ENCODE results near the gene HILPDA.
"Not testable (repeated sequence)": the region's sequence is repeated elsewhere in the genome, so short reads cannot be mapped to it uniquely, and the experiment has no call there.

Gene HILPDA

DNA sequence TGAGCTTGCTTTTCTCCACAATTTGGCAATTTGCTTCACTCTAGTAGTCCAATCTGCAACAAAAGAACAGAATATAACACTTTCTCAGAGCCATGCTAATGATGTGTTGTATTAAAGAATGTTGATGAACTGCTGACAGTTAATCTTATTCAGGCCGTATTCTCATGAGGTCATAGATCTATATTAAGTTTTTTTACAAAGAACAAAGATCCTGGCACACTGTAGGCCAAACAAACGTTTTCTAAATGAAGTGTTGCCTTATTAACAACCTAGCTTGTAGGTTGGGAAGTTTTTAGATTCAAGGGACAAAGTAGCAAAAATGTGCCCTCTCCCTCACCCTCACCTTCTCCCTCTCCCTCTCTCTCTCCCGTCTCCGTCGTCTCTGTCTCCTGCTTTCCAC, 6.8 kb downstream of the HILPDA start:
- Histone ChIP-seq H2BK120ac (ENCODE audit: low read depth, low read length) (no peak overlapping the region), H3K18ac (ENCODE audit: low read depth in 1 of 2, low read length in 2 of 2) (no peak overlapping the region), H3K27ac (ENCODE audit: low read length, poor library complexity, severe bottlenecking) (no peak overlapping the region), H4K91ac (ENCODE audit: low read length) (no peak overlapping the region), H2BK5ac (ENCODE audit: low read depth, low read length, poor library complexity, severe bottlenecking) (no peak overlapping the region), H4K8ac (ENCODE audit: low read length) (no peak overlapping the region), H3K36me3 (ENCODE audit: control insufficient read depth in 1 of 2, insufficient read depth in 2 of 2, low read depth in 1 of 2, low read length in 2 of 2) (peaks cover 4 to 8% of the 10 kb centered on the region in 2 experiments), H3K4ac (ENCODE audit: low read depth in 1 of 2, low read length in 2 of 2) (no peak overlapping the region), H3K27me3 (ENCODE audit: control insufficient read depth in 1 of 2, insufficient read depth in 1 of 2, low read length in 2 of 2) (no peaks in the 10 kb centered on the region), H3K9me3 (ENCODE audit: control insufficient read depth, low read length) (no peaks in the 10 kb centered on the region), H2BK12ac (ENCODE audit: low read length in 2 of 2) (no peak overlapping the region), H3K4me2 (ENCODE audit: low read length, poor library complexity, severe bottlenecking) (no peak overlapping the region), H3K23ac (ENCODE audit: low read length in 2 of 2) (no peak overlapping the region), H3K79me1 (replicated peaks; ENCODE audit: low read length, poor library complexity, severe bottlenecking) (peaks cover 11% of the 10 kb centered on the region), H3K9ac (ENCODE audit: low read length) (no peak overlapping the region), H2AFZ (ENCODE audit: low read depth, low read length) (no peak overlapping the region), H3K14ac (ENCODE audit: low read length in 2 of 2) (no peak overlapping the region), H3K4me3 (ENCODE audit: insufficient read depth in 1 of 2, low read depth in 1 of 2, low read length in 2 of 2) (no peak overlapping the region), H2BK15ac (ENCODE audit: low read depth, poor library complexity, severe bottlenecking) (no peak overlapping the region), H3K4me1 (ENCODE audit: control insufficient read depth, insufficient read depth, low read depth, low read length) (no peaks in the 10 kb centered on the region), H2AK5ac (ENCODE audit: low read length, severe bottlenecking) (no peak overlapping the region)
- DNase-seq, result no peak
- WGBS, result 83% methylated on average over 3 of the region's 5 CpGs

DNA sequence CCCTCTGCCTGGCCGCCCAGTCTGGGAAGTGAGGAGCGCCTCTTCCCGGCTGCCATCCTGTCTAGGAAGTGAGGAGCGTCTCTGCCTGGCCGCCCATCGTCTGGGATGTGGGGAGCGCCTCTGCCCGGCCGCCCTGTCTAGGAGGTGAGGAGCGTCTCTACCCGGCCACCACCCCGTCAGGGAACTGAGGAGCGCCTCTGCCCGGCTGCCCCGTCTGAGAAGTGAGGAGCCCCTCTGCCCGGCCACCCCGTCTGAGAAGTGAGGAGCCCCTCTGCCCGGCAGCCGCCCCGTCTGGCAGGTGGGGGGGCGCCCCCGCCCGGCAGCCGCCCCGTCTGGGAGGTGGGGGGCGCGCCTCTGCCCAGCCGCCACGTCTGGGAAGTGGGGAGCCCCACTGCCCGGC, 7.7 kb downstream of the HILPDA start:
- H3K14ac ChIP-seq (ENCODE audit: low read length in 2 of 2); H2AFZ ChIP-seq (ENCODE audit: low read depth, low read length); H4K8ac ChIP-seq (ENCODE audit: low read length); H3K36me3 ChIP-seq (ENCODE audit: control insufficient read depth in 1 of 2, insufficient read depth in 2 of 2, low read depth in 1 of 2, low read length in 2 of 2); H3K9ac ChIP-seq (ENCODE audit: low read length); DNase-seq; H2BK120ac ChIP-seq (ENCODE audit: low read depth, low read length); H3K4ac ChIP-seq (ENCODE audit: low read depth in 1 of 2, low read length in 2 of 2); H3K18ac ChIP-seq (ENCODE audit: low read depth in 1 of 2, low read length in 2 of 2); H3K27ac ChIP-seq (ENCODE audit: low read length, poor library complexity, severe bottlenecking); H2BK15ac ChIP-seq (ENCODE audit: low read depth, poor library complexity, severe bottlenecking); H3K9me3 ChIP-seq (ENCODE audit: control insufficient read depth, low read length); H3K4me3 ChIP-seq (ENCODE audit: insufficient read depth in 1 of 2, low read depth in 1 of 2, low read length in 2 of 2); H3K23ac ChIP-seq (ENCODE audit: low read length in 2 of 2); H4K91ac ChIP-seq (ENCODE audit: low read length); H2BK12ac ChIP-seq (ENCODE audit: low read length in 2 of 2); H3K4me2 ChIP-seq (ENCODE audit: low read length, poor library complexity, severe bottlenecking); H2BK5ac ChIP-seq (ENCODE audit: low read depth, low read length, poor library complexity, severe bottlenecking); H3K4me1 ChIP-seq (ENCODE audit: control insufficient read depth, insufficient read depth, low read depth, low read length); H3K27me3 ChIP-seq (ENCODE audit: control insufficient read depth in 1 of 2, insufficient read depth in 1 of 2, low read length in 2 of 2); H2AK5ac ChIP-seq (ENCODE audit: low read length, severe bottlenecking); H3K79me1 ChIP-seq (replicated peaks; ENCODE audit: low read length, poor library complexity, severe bottlenecking): not testable (repeated sequence)
- WGBS, result 98% methylated on average over 26 of the region's 30 CpGs

DNA sequence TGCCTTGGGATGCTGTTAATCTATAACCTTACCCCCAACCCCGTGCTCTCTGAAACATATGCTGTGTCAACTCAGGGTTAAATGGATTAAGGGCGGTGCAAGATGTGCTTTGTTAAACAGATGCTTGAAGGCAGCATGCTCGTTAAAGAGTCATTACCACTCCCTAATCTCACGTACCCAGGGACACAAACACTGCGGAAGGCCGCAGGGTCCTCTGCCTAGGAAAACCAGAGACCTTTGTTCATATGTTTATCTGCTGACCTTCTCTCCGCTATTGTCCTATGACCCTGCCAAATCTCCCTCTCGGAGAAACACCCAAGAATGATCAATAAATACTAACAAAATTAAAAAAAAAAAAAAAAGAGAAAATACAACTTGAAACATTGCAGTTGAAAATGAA, 8.3 kb downstream of the HILPDA start:
- not testable (repeated sequence) for H2BK12ac ChIP-seq (ENCODE audit: low read length in 2 of 2)
- WGBS, result 87% methylated on average over 6 of the region's 8 CpGs

DNA sequence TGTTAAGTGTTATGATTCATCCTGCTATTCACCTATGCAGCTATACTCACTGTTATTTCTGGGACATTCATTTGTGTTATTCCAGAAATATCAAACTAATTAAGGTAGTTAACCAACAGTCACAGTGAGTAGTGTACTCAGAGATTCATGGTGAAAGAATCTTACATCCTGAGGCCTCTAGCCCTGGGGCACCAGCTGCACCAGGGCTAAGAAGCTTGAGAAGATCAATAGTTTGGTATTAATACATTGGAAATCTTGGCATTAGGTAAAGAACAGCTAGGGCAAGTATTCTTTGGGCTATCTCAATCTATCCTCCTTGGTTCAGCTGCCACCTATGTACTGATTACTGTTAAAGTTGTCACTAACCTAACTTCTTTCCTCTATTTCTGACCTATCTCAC, 11.2 kb downstream of the HILPDA start:
- not testable (repeated sequence) for H2BK120ac ChIP-seq (ENCODE audit: low read depth, low read length); H2BK5ac ChIP-seq (ENCODE audit: low read depth, low read length, poor library complexity, severe bottlenecking); H2AK5ac ChIP-seq (ENCODE audit: low read length, severe bottlenecking); H3K79me1 ChIP-seq (replicated peaks; ENCODE audit: low read length, poor library complexity, severe bottlenecking); H3K4me3 ChIP-seq (ENCODE audit: insufficient read depth in 1 of 2, low read depth in 1 of 2, low read length in 2 of 2); H3K18ac ChIP-seq (ENCODE audit: low read depth in 1 of 2, low read length in 2 of 2); H3K27ac ChIP-seq (ENCODE audit: low read length, poor library complexity, severe bottlenecking); H3K9me3 ChIP-seq (ENCODE audit: control insufficient read depth, low read length); H3K14ac ChIP-seq (ENCODE audit: low read length in 2 of 2); H3K36me3 ChIP-seq (ENCODE audit: control insufficient read depth in 1 of 2, insufficient read depth in 2 of 2, low read depth in 1 of 2, low read length in 2 of 2); DNase-seq; H4K8ac ChIP-seq (ENCODE audit: low read length); H4K91ac ChIP-seq (ENCODE audit: low read length); H3K9ac ChIP-seq (ENCODE audit: low read length); H3K4ac ChIP-seq (ENCODE audit: low read depth in 1 of 2, low read length in 2 of 2); H2BK15ac ChIP-seq (ENCODE audit: low read depth, poor library complexity, severe bottlenecking); H3K23ac ChIP-seq (ENCODE audit: low read length in 2 of 2); H3K4me1 ChIP-seq (ENCODE audit: control insufficient read depth, insufficient read depth, low read depth, low read length); H2BK12ac ChIP-seq (ENCODE audit: low read length in 2 of 2); H3K27me3 ChIP-seq (ENCODE audit: control insufficient read depth in 1 of 2, insufficient read depth in 1 of 2, low read length in 2 of 2); H2AFZ ChIP-seq (ENCODE audit: low read depth, low read length); H3K4me2 ChIP-seq (ENCODE audit: low read length, poor library complexity, severe bottlenecking)

More for the DNA sequence above, 8.3 kb downstream of the HILPDA start:
- H3K18ac ChIP-seq (ENCODE audit: low read depth in 1 of 2, low read length in 2 of 2); H3K4ac ChIP-seq (ENCODE audit: low read depth in 1 of 2, low read length in 2 of 2); H3K4me1 ChIP-seq (ENCODE audit: control insufficient read depth, insufficient read depth, low read depth, low read length); H3K14ac ChIP-seq (ENCODE audit: low read length in 2 of 2); DNase-seq; H4K91ac ChIP-seq (ENCODE audit: low read length); H3K4me2 ChIP-seq (ENCODE audit: low read length, poor library complexity, severe bottlenecking); H3K9ac ChIP-seq (ENCODE audit: low read length); H2BK120ac ChIP-seq (ENCODE audit: low read depth, low read length); H3K9me3 ChIP-seq (ENCODE audit: control insufficient read depth, low read length); H3K79me1 ChIP-seq (replicated peaks; ENCODE audit: low read length, poor library complexity, severe bottlenecking); H3K36me3 ChIP-seq (ENCODE audit: control insufficient read depth in 1 of 2, insufficient read depth in 2 of 2, low read depth in 1 of 2, low read length in 2 of 2); H3K27me3 ChIP-seq (ENCODE audit: control insufficient read depth in 1 of 2, insufficient read depth in 1 of 2, low read length in 2 of 2); H3K4me3 ChIP-seq (ENCODE audit: insufficient read depth in 1 of 2, low read depth in 1 of 2, low read length in 2 of 2); H2AK5ac ChIP-seq (ENCODE audit: low read length, severe bottlenecking); H2AFZ ChIP-seq (ENCODE audit: low read depth, low read length); H2BK5ac ChIP-seq (ENCODE audit: low read depth, low read length, poor library complexity, severe bottlenecking); H3K23ac ChIP-seq (ENCODE audit: low read length in 2 of 2); H3K27ac ChIP-seq (ENCODE audit: low read length, poor library complexity, severe bottlenecking); H4K8ac ChIP-seq (ENCODE audit: low read length); H2BK15ac ChIP-seq (ENCODE audit: low read depth, poor library complexity, severe bottlenecking): not testable (repeated sequence)
